Measurements from ENCODE around the gene TMEM117. TPM values are rescaled to one million over a fixed set of nuclear protein-coding genes. Genes with fewer than 3 reads are reported as not detected.

TMEM117 gene
- total and polyA plus RNA-seq, 2 donors (not counting 1 experiment from before 2014, with no cell fraction given): 2.0 to 10.4 TPM

GRCh38 chr12:44428825-44429224 lies 592.9 kb downstream of the TMEM117 start:
- Histone ChIP-seq H3K4me3 (ENCODE audit: control extremely low read depth in 1 of 5, extremely low read depth in 1 of 5, insufficient read depth in 1 of 5, low read depth in 2 of 5, low read length in 4 of 5) (no peak overlapping the region), H4K20me1 (ENCODE audit: control insufficient read depth, insufficient read depth, low read length, poor library complexity, severe bottlenecking) (no peaks in the 10 kb centered on the region), H3K79me2 (ENCODE audit: control insufficient read depth, insufficient read depth, low read length) (no peaks in the 10 kb centered on the region), H3K9me3 (ENCODE audit: control extremely low read depth in 1 of 3, control insufficient read depth in 2 of 3, insufficient read depth in 1 of 3, low read length in 2 of 3) (no peaks in the 10 kb centered on the region), H3K36me3 (replicated peaks in 1 of 2; ENCODE audit: control extremely low read depth in 1 of 2, control insufficient read depth in 1 of 2, extremely low read depth in 1 of 2, insufficient read depth in 2 of 2, low read length in 1 of 2) (no peaks in the 10 kb centered on the region), H3K27me3 (replicated peaks in 1 of 4; ENCODE audit: control extremely low read depth in 1 of 4, control insufficient read depth in 3 of 4, insufficient read depth in 4 of 4, low read length in 3 of 4) (no peaks in the 10 kb centered on the region), H3K4me2 (replicated peaks; ENCODE audit: low read depth, low read length, poor library complexity, severe bottlenecking) (no peak overlapping the region), H3K9ac (ENCODE audit: low read length) (no peak overlapping the region), H3K27ac (ENCODE audit: low read length in 2 of 2) (no peak overlapping the region), H2AFZ (ENCODE audit: insufficient read depth, low read depth, low read length, poor library complexity, severe bottlenecking) (no peak overlapping the region), H3K4me1 (ENCODE audit: control insufficient read depth in 2 of 2, insufficient read depth in 2 of 2, low read length in 2 of 2) (no peaks in the 10 kb centered on the region)
- CTCF ChIA-PET: no interaction called here
- Mint-ChIP-seq H3K9me3 (ENCODE audit: insufficient read depth) (no peaks in the 10 kb centered on the region), H3K27ac (no peak overlapping the region), H3K4me3 (no peak overlapping the region), H3K4me1 (peaks cover 4% of the 10 kb centered on the region), H3K27me3 (peaks cover 3% of the 10 kb centered on the region)
- intact Hi-C loops (cut with micrococcal nuclease): no loop called here
- ATAC-seq (ENCODE audit: low read depth): no peak
- DNase-seq: no peak
- TF ChIP-seq EZH2 (IDR thresholded peaks at IDR 0.05; ENCODE audit: borderline replicate concordance, insufficient read depth, low read depth, low read length, poor library complexity, severe bottlenecking) (no peak), CTCF (IDR thresholded peaks at IDR 0.05) (no peak)
- 21% methylated on average over 2 of the region's 2 CpGs for WGBS (ENCODE audit: insufficient coverage)
- POLR2A ChIA-PET: no interaction called here

- Histone ChIP-seq H3K27me3 (replicated peaks in 1 of 4; ENCODE audit: control extremely low read depth in 1 of 4, control insufficient read depth in 3 of 4, insufficient read depth in 4 of 4, low read length in 3 of 4) (no peaks in the 10 kb centered on the region), H3K4me1 (ENCODE audit: control insufficient read depth in 2 of 2, insufficient read depth in 2 of 2, low read length in 2 of 2) (no peaks in the 10 kb centered on the region), H2AFZ (ENCODE audit: insufficient read depth, low read depth, low read length, poor library complexity, severe bottlenecking) (no peak overlapping the region), H3K4me2 (replicated peaks; ENCODE audit: low read depth, low read length, poor library complexity, severe bottlenecking) (no peak overlapping the region), H4K20me1 (ENCODE audit: control insufficient read depth, insufficient read depth, low read length, poor library complexity, severe bottlenecking) (no peaks in the 10 kb centered on the region), H3K79me2 (ENCODE audit: control insufficient read depth, insufficient read depth, low read length) (no peaks in the 10 kb centered on the region), H3K9ac (ENCODE audit: low read length) (no peak overlapping the region), H3K9me3 (ENCODE audit: control extremely low read depth in 1 of 3, control insufficient read depth in 2 of 3, insufficient read depth in 1 of 3, low read length in 2 of 3) (no peaks in the 10 kb centered on the region), H3K36me3 (replicated peaks in 1 of 2; ENCODE audit: control extremely low read depth in 1 of 2, control insufficient read depth in 1 of 2, extremely low read depth in 1 of 2, insufficient read depth in 2 of 2, low read length in 1 of 2) (no peaks in the 10 kb centered on the region), H3K27ac (ENCODE audit: low read length in 2 of 2) (no peak overlapping the region), H3K4me3 (ENCODE audit: control extremely low read depth in 1 of 5, extremely low read depth in 1 of 5, insufficient read depth in 1 of 5, low read depth in 2 of 5, low read length in 4 of 5) (no peak overlapping the region)
- POLR2A ChIA-PET: no interaction called here
- DNase-seq (no peak), ATAC-seq (ENCODE audit: low read depth) (no peak)
- Mint-ChIP-seq H3K27ac (no peak overlapping the region), H3K9me3 (ENCODE audit: insufficient read depth) (peaks cover 2% of the 10 kb centered on the region), H3K27me3 (peaks cover 3% of the 10 kb centered on the region), H3K4me3 (no peak overlapping the region), H3K4me1 (peaks cover 4% of the 10 kb centered on the region)
- WGBS (ENCODE audit: insufficient coverage): no CpG with 5 or more reads among the region's 10 CpGs
- TF ChIP-seq EZH2 (IDR thresholded peaks at IDR 0.05; ENCODE audit: borderline replicate concordance, insufficient read depth, low read depth, low read length, poor library complexity, severe bottlenecking) (no peak), CTCF (IDR thresholded peaks at IDR 0.05) (no peak)
- CTCF ChIA-PET: no interaction called here
- intact Hi-C loops (cut with micrococcal nuclease): no loop called here
These were observed 595.9 kb downstream of the TMEM117 start for GRCh38 chr12:44431647-44432343.

Measured in B cell (primary cell).